Measurements from ENCODE around the gene RNF144A. TPM values are rescaled to one million over a fixed set of nuclear protein-coding genes. Genes with fewer than 3 reads are reported as not detected.

RNF144A gene
- total and polyA plus RNA-seq, 2 of the 13 experiments (the other 11 are each of a cell fraction or from before 2014, with no cell fraction given) = 13.9 to 16.5 TPM

DNA sequence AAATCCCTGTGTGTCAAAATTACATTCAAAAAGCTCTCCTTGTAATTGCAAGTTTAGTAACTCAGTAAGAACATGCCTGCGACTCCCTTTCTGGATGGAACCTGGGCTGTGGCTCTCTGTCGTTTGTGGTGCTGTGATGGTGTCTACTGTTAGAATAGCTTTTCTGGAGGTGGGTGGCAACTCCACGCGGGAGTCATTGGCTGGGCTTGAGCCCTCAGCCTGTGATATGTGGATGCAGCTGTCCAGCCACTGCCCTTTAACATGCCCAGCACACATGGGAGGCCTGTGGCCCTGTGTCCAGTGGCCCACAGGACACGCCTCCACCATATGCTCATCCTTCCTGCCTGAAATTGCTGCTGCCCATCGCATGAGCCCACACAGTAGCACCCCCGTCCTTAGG, 124.2 kb downstream of the RNF144A start:
- in situ Hi-C loops (cut with HindIII; ENCODE audit: extremely low pct_ligation_motif_present, low pct_unique_long_range_greater_than_20kb) = no loop called here

More for the DNA sequence above, 124.2 kb downstream of the RNF144A start:
- WGBS (ENCODE audit: low lambda C conversion rate) = 85% methylated on average over 7 of the region's 7 CpGs
- ATAC-seq (no peak), FAIRE-seq (no peak), DNase-seq (ENCODE audit: low spot score) (no peak)
- H3K9ac ChIP-seq (ENCODE audit: insufficient read depth, low read depth, low read length) = no peak overlapping the region
- TF ChIP-seq, protein P1, sequence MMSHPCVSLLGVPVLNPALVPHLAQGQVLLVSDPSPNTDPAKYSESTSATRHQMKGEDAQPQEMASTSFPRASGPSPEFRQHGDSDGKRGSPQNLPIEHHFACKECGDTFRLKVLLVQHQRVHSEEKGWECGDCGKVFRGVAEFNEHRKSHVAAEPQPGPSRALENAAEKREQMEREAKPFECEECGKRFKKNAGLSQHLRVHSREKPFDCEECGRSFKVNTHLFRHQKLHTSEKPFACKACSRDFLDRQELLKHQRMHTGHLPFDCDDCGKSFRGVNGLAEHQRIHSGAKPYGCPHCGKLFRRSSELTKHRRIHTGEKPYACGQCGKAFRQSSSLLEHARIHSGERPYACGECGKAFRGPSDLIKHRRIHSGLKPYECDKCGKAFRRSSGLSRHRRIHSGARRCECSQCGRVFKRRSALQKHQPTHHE (CRISPR knock-in tag; IDR thresholded peaks at IDR 0.05; ENCODE audit: borderline replicate concordance) = no peak
- TF ChIP-seq ZNF777 (CRISPR knock-in tag; IDR thresholded peaks at IDR 0.05) = no peak
- TF ChIP-seq, protein P2, sequence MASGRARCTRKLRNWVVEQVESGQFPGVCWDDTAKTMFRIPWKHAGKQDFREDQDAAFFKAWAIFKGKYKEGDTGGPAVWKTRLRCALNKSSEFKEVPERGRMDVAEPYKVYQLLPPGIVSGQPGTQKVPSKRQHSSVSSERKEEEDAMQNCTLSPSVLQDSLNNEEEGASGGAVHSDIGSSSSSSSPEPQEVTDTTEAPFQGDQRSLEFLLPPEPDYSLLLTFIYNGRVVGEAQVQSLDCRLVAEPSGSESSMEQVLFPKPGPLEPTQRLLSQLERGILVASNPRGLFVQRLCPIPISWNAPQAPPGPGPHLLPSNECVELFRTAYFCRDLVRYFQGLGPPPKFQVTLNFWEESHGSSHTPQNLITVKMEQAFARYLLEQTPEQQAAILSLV (CRISPR knock-in tag; IDR thresholded peaks at IDR 0.05; ENCODE audit: borderline replicate concordance) = no peak
- no peak for TF ChIP-seq SMARCC2 (IDR thresholded peaks at IDR 0.05)
- TF ChIP-seq ZNF879 (CRISPR knock-in tag; IDR thresholded peaks at IDR 0.05) = no peak
- no peak for TF ChIP-seq EZH2 (conservative IDR thresholded peaks at IDR 0.05; ENCODE audit: low read depth, low read length)
- no peak for TF ChIP-seq ZNF160 (CRISPR knock-in tag; IDR thresholded peaks at IDR 0.05)
- TF ChIP-seq, protein P3, sequence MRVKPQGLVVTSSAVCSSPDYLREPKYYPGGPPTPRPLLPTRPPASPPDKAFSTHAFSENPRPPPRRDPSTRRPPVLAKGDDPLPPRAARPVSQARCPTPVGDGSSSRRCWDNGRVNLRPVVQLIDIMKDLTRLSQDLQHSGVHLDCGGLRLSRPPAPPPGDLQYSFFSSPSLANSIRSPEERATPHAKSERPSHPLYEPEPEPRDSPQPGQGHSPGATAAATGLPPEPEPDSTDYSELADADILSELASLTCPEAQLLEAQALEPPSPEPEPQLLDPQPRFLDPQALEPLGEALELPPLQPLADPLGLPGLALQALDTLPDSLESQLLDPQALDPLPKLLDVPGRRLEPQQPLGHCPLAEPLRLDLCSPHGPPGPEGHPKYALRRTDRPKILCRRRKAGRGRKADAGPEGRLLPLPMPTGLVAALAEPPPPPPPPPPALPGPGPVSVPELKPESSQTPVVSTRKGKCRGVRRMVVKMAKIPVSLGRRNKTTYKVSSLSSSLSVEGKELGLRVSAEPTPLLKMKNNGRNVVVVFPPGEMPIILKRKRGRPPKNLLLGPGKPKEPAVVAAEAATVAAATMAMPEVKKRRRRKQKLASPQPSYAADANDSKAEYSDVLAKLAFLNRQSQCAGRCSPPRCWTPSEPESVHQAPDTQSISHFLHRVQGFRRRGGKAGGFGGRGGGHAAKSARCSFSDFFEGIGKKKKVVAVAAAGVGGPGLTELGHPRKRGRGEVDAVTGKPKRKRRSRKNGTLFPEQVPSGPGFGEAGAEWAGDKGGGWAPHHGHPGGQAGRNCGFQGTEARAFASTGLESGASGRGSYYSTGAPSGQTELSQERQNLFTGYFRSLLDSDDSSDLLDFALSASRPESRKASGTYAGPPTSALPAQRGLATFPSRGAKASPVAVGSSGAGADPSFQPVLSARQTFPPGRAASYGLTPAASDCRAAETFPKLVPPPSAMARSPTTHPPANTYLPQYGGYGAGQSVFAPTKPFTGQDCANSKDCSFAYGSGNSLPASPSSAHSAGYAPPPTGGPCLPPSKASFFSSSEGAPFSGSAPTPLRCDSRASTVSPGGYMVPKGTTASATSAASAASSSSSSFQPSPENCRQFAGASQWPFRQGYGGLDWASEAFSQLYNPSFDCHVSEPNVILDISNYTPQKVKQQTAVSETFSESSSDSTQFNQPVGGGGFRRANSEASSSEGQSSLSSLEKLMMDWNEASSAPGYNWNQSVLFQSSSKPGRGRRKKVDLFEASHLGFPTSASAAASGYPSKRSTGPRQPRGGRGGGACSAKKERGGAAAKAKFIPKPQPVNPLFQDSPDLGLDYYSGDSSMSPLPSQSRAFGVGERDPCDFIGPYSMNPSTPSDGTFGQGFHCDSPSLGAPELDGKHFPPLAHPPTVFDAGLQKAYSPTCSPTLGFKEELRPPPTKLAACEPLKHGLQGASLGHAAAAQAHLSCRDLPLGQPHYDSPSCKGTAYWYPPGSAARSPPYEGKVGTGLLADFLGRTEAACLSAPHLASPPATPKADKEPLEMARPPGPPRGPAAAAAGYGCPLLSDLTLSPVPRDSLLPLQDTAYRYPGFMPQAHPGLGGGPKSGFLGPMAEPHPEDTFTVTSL (CRISPR knock-in tag; IDR thresholded peaks at IDR 0.05; ENCODE audit: borderline replicate concordance) = no peak
- BruUV-seq (replicated peaks) = no TSS peak
- no peak overlapping the region for H3K27ac ChIP-seq (ENCODE audit: extremely low read length, insufficient read depth, low read length)
- H3K4me2 ChIP-seq (ENCODE audit: low read depth, low read length) = no peak overlapping the region
- peaks cover 3 to 13% of the 10 kb centered on the region in 2 experiments; a peak in 4 of 5 replicates for H3K36me3 ChIP-seq (replicated peaks in 1 of 2; ENCODE audit: control insufficient read depth in 1 of 2, insufficient read depth in 2 of 2, low read length in 2 of 2)
- H3K79me2 ChIP-seq (ENCODE audit: insufficient read depth, low read length) = no peaks in the 10 kb centered on the region
- POLR2A ChIA-PET = no interaction called here
- H4K20me1 ChIP-seq (ENCODE audit: insufficient read depth, low read length) = no peaks in the 10 kb centered on the region
- CTCF ChIA-PET (ENCODE audit: low intra/inter-chr PET ratio, low total read pairs) = no interaction called here
- no peaks in the 10 kb centered on the region for H3K9me3 ChIP-seq (ENCODE audit: low read length)
- H3K27me3 ChIP-seq (ENCODE audit: control insufficient read depth in 1 of 2, insufficient read depth in 2 of 2, low read length in 2 of 2) = no peaks in the 10 kb centered on the region
- no peak overlapping the region for H2AFZ ChIP-seq (ENCODE audit: low read length)
- no peaks in the 10 kb centered on the region for H3K4me1 ChIP-seq (ENCODE audit: insufficient read depth, low read length)
- no peak overlapping the region for H3K4me3 ChIP-seq (replicated peaks in 1 of 3; ENCODE audit: insufficient read depth in 1 of 3, low read depth in 2 of 3, low read length in 3 of 3)
- intact Hi-C loops (cut with micrococcal nuclease; ENCODE audit: unreplicated experiment) = loop anchor here (5.0 kb wide), 1 partner anchor 214 kb away; no protein-coding TSS in a partner anchor

All from HepG2 (cell line).